Activated T-cell treated with anti-CD3 and anti-CD28 coated beads for 48 hours (primary cell): ENCODE measurements around the gene ACP7.
"Not testable (repeated sequence)": the region's sequence is repeated elsewhere in the genome, so short reads cannot be mapped to it uniquely, and the experiment has no call there.

ENCODE experiments used
- DNase-seq: peaks from one replicate; pipeline ENCODE4 v3.0.0-alpha.2; 2020; ENCODE audit warnings: low read depth

Gene ACP7

GRCh38 chr19:39083983-39084731, at the start of gene ACP7:
Gene ACP7 (plus strand): TSS chr19:39084368. CDS start chr19:39085270, 902 bp downstream.
- peak; percentile 13 for DNase-seq

- DNase-seq: no peak
Observed at GRCh38 chr19:39036581-39036980, 47.6 kb upstream of the ACP7 start.

- DNase-seq: no peak
Observed at GRCh38 chr19:39037194-39037593, 47.0 kb upstream of the ACP7 start.

- no peak for DNase-seq
Observed at GRCh38 chr19:39038098-39038497, 46.1 kb upstream of the ACP7 start.

- DNase-seq: no peak
Observed at GRCh38 chr19:39045506-39045905, 38.7 kb upstream of the ACP7 start.

GRCh38 chr19:39046037-39046821, 37.9 kb upstream of the ACP7 start:
- DNase-seq: no peak

- DNase-seq: no peak
Observed at GRCh38 chr19:39047073-39047472, 37.1 kb upstream of the ACP7 start.

- peak; percentile 60 for DNase-seq
Observed at GRCh38 chr19:39052243-39052746, 31.9 kb upstream of the ACP7 start.

- no peak for DNase-seq
Observed at GRCh38 chr19:39052846-39053245, 31.3 kb upstream of the ACP7 start.

- no peak for DNase-seq
Observed at GRCh38 chr19:39053276-39054090, 30.7 kb upstream of the ACP7 start.

- DNase-seq: no peak
Observed at GRCh38 chr19:39054091-39054470, 30.1 kb upstream of the ACP7 start.

- no peak for DNase-seq
Observed at GRCh38 chr19:39057615-39058014, 26.6 kb upstream of the ACP7 start.

GRCh38 chr19:39059302-39059701, 24.9 kb upstream of the ACP7 start:
- no peak for DNase-seq

- no peak for DNase-seq
Observed at GRCh38 chr19:39060171-39060570, 24.0 kb upstream of the ACP7 start.

- no peak for DNase-seq
Observed at GRCh38 chr19:39064405-39064804, 19.8 kb upstream of the ACP7 start.

- no peak for DNase-seq
Observed at GRCh38 chr19:39065928-39066327, 18.2 kb upstream of the ACP7 start.

GRCh38 chr19:39067104-39067503, 17.1 kb upstream of the ACP7 start:
- DNase-seq: no peak

- DNase-seq: not testable (repeated sequence)
Observed at GRCh38 chr19:39068259-39068658, 15.9 kb upstream of the ACP7 start.

- no peak for DNase-seq
Observed at GRCh38 chr19:39070888-39071287, 13.3 kb upstream of the ACP7 start.

GRCh38 chr19:39074205-39074692, 9.9 kb upstream of the ACP7 start:
- no peak for DNase-seq

GRCh38 chr19:39074942-39075341, 9.2 kb upstream of the ACP7 start:
- no peak for DNase-seq

- DNase-seq: no peak
Observed at GRCh38 chr19:39077323-39077722, 6.8 kb upstream of the ACP7 start.
